Ascending aorta (tissue), 2 donors: ENCODE data around the gene TAF11L8. TPM values are rescaled to one million over a fixed set of nuclear protein-coding genes. Genes with fewer than 3 reads are reported as not detected.
"Not testable (repeated sequence)": the region's sequence is repeated elsewhere in the genome, so short reads cannot be mapped to it uniquely, and the experiment has no call there.

ENCODE experiments used
- DNase-seq, 2 donors: peaks; one replicate each; pipeline ENCODE4 v3.0.0-alpha.2; 2019; ENCODE audit warnings: low spot score in 2 of 2
- H3K27ac ChIP-seq, 2 donors: fragments of 200-600 bp; sonication (generic); one replicate each; pipeline ENCODE4 v1.5.1; 2016 to 2017; ENCODE audit warnings: mild to moderate bottlenecking in 1 of 2
- H3K27me3 ChIP-seq: fragments of 200-600 bp; sonication (generic); one replicate; pipeline ENCODE4 v1.5.1; 2017
- H3K36me3 ChIP-seq, 2 donors: fragments of 200-600 bp; sonication (generic); one replicate each; pipeline ENCODE4 v1.5.1; 2016
- H3K4me1 ChIP-seq, 2 donors: fragments of 200-600 bp; sonication (generic); one replicate each; pipeline ENCODE4 v1.5.1; 2016 to 2017; ENCODE audit warnings: mild to moderate bottlenecking in 1 of 2
- H3K4me3 ChIP-seq, 2 donors: fragments of 200-600 bp; sonication (generic); one replicate each; pipeline ENCODE4 v1.5.1; 2016 to 2017; ENCODE audit warnings: mild to moderate bottlenecking in 1 of 2
- H3K9me3 ChIP-seq, 2 donors: fragments of 200-600 bp; sonication (generic); one replicate each; pipeline ENCODE4 v1.5.1; 2016
- intact Hi-C: fragments of 100-400 bp; cut with DNase I; formaldehyde crosslinking; loops from one replicate; pipeline ENCODE4 v1.15.1; 2023
- total RNA-seq: library from RNA; depleted of rRNA; stranded (reverse); fragments of >200 nt; gene quantifications from one replicate; pipeline ENCODE4 v1.1.0, GENCODE V29; 2016
- TF ChIP-seq, protein P1 (sequence below), 3 experiments: fragments of 200-600 bp in 2 of 3; fragments of 450-650 bp in 1 of 3; sonication (generic) in 2 of 3; IDR thresholded peaks; one replicate each; pipeline ENCODE4 v1.5.1; 2016 to 2019; ENCODE audit warnings: antibody characterized with exemption in 3 of 3, mild to moderate bottlenecking in 1 of 3, moderate library complexity in 1 of 3

Gene TAF11L8
- total RNA-seq: not detected

DNA sequence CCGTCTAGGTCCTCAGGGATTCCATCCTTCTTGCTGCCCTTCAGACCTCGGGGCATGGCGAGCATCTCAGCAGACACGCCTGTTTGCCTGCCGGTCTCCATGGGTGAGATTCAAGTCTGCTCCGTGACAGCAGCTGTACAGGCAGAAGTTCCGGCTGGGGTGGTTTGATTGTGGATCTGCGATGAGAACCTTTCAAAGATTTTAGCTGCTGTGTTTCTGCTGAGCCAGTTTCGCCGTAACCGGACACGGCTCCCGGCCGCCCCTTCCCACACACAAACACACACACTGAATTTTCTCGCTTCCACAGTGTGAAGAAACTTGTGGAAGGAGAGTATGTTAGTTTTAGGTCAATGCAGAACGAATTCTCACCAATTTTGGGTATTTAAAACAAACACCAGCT lies at the start of gene TAF11L8:
TAF11L8 (minus strand) TSS at position 101 of the 400 bp plus-strand sequence.
- DNase-seq, intact Hi-C loops, H3K4me3 ChIP-seq: not testable (repeated sequence)

DNA sequence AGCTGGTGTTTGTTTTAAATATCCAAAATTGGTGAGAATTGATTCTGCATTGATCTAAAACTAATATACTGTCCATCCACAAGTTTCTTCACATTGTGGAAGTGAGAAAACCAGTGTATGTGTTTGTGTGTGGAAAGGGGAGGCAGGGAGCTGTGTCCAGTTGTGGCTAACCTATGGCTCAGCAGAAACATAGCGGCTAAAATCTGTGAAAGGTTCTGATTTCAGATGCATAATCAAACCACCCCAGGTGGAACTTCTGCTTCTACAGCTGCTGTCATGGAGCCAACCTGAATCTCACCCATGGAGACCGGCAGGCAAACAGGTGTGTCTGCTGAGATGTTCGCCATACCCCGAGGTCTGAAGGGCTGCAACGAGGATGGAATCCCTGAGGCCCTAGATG lies 43.4 kb upstream of the TAF11L8 start, which contains the start of gene TAF11L14:
TAF11L14 (plus strand) TSS at position 301 of the 400 bp plus-strand sequence.
- Histone ChIP-seq H3K4me1 (no peaks in the 10 kb centered on the region), H3K9me3 (no peaks in the 10 kb centered on the region), H3K36me3 (no peaks in the 10 kb centered on the region), H3K4me3 (no peak within 1 kb of the TSS), H3K27ac (no peak within 1 kb of the TSS), H3K27me3 (no peaks in the 10 kb centered on the region)
- intact Hi-C loops: no loop called here
- TF ChIP-seq, protein P1, sequence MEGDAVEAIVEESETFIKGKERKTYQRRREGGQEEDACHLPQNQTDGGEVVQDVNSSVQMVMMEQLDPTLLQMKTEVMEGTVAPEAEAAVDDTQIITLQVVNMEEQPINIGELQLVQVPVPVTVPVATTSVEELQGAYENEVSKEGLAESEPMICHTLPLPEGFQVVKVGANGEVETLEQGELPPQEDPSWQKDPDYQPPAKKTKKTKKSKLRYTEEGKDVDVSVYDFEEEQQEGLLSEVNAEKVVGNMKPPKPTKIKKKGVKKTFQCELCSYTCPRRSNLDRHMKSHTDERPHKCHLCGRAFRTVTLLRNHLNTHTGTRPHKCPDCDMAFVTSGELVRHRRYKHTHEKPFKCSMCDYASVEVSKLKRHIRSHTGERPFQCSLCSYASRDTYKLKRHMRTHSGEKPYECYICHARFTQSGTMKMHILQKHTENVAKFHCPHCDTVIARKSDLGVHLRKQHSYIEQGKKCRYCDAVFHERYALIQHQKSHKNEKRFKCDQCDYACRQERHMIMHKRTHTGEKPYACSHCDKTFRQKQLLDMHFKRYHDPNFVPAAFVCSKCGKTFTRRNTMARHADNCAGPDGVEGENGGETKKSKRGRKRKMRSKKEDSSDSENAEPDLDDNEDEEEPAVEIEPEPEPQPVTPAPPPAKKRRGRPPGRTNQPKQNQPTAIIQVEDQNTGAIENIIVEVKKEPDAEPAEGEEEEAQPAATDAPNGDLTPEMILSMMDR (IDR thresholded peaks at IDR 0.05): no peak
- no peak for DNase-seq

More for the DNA sequence above, at the start of gene TAF11L8:
- not testable (repeated sequence) for H3K9me3 ChIP-seq, H3K4me1 ChIP-seq, H3K27me3 ChIP-seq, H3K27ac ChIP-seq, H3K36me3 ChIP-seq

GRCh38 chr5:17631788-17632187 lies 41.0 kb upstream of the TAF11L8 start, which contains the start of gene TAF11L13:
TAF11L13 (plus strand) TSS chr5:17632088.
- H3K4me1 ChIP-seq, H3K9me3 ChIP-seq, H3K27me3 ChIP-seq, H3K4me3 ChIP-seq, DNase-seq, intact Hi-C loops, H3K27ac ChIP-seq, H3K36me3 ChIP-seq: not testable (repeated sequence)

- Histone ChIP-seq H3K27ac (no peak overlapping the region), H3K4me1 (no peaks in the 10 kb centered on the region), H3K9me3 (no peaks in the 10 kb centered on the region), H3K27me3 (no peaks in the 10 kb centered on the region), H3K4me3 (no peak overlapping the region), H3K36me3 (no peaks in the 10 kb centered on the region)
- TF ChIP-seq, protein P1 (IDR thresholded peaks at IDR 0.05): no peak
- DNase-seq: no peak
- intact Hi-C loops: no loop called here
Observed at GRCh38 chr5:17625686-17626085, 34.9 kb upstream of the TAF11L8 start.

- TF ChIP-seq, protein P1 (IDR thresholded peaks at IDR 0.05): no peak
- DNase-seq: no peak
- no peaks in the 10 kb centered on the region for H3K9me3 ChIP-seq
- intact Hi-C loops: no loop called here
- H3K36me3 ChIP-seq: no peaks in the 10 kb centered on the region
- no peak overlapping the region for H3K27ac ChIP-seq
- H3K4me3 ChIP-seq: no peak overlapping the region
- no peaks in the 10 kb centered on the region for H3K4me1 ChIP-seq
- no peaks in the 10 kb centered on the region for H3K27me3 ChIP-seq
Observed at GRCh38 chr5:17620627-17621026, 29.9 kb upstream of the TAF11L8 start.

DNA sequence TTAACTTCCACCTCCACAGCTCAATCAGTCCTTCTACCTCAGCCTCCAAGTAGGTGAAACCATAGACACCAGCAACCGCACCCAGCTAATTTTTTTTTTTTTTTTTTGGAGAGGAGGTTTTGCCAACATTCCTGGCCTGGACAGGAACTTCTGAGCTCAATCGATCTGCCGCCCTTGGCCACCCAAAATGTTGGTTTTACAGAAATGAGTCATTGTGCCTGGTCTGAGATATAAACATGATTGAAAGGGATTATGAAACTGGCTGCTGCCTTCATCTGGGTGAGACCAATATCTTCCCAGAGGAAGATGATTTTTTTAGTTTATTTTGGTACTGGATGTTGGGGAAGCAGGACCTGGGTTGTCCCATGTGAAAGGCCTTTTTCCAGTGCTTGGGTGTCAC lies 28.6 kb upstream of the TAF11L8 start:
- H3K9me3 ChIP-seq: no peaks in the 10 kb centered on the region
- H3K27ac ChIP-seq: no peak overlapping the region
- DNase-seq: no peak
- no peaks in the 10 kb centered on the region for H3K27me3 ChIP-seq
- H3K4me1 ChIP-seq: no peaks in the 10 kb centered on the region
- no peak overlapping the region for H3K4me3 ChIP-seq
- TF ChIP-seq, protein P1 (IDR thresholded peaks at IDR 0.05): no peak
- no peaks in the 10 kb centered on the region for H3K36me3 ChIP-seq
- intact Hi-C loops: no loop called here
